Measurements from ENCODE around the gene SUPV3L1.
"Not testable (repeated sequence)": the region's sequence is repeated elsewhere in the genome, so short reads cannot be mapped to it uniquely, and the experiment has no call there.

The SUPV3L1 gene

DNA sequence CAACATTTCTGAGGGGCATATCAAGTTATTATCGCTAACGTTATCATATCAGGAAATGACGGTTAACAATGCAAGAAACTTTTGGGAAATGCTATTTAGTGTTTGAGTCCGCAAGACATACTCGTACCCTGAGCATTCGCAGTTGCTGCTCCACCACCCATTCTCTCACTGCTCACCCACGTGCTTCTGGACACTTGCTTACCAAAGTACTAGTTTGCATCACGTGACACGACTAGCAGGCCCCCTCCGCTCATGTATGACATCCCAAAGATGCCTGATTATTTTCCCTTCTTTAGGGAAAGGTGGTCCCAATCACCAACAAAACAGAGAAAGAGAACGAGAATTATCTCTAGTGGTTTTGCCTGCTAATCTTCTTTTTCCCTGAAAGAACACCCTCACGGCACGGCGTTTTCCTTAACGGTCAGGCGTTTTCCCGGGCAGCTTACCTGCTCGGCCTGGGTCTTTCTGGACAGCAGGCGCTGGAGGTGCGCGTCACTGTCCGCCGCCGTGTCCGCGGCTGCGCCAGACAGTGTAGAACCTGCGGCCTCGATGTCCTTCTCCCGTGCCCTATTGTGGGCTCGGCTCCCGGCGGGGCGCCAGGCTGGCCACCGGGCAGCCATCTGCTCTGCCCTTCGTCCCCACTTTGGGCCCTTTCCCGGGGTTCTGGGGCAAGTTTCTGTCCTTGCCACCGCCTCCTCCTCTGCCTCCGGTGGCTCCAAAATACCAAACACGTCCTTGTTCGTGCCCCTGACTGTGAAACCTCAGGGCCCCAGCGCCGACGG lies at the start of gene SUPV3L1:
TSS of gene SUPV3L1 (plus strand) at position 492 of the 782 bp plus-strand sequence. CDS start at position 550, 58 bp downstream.
- peak; percentile 93 for DNase-seq

- no peak for DNase-seq
Measured at GRCh38 chr10:69130251-69130650, 49.8 kb upstream of the SUPV3L1 start.

DNA sequence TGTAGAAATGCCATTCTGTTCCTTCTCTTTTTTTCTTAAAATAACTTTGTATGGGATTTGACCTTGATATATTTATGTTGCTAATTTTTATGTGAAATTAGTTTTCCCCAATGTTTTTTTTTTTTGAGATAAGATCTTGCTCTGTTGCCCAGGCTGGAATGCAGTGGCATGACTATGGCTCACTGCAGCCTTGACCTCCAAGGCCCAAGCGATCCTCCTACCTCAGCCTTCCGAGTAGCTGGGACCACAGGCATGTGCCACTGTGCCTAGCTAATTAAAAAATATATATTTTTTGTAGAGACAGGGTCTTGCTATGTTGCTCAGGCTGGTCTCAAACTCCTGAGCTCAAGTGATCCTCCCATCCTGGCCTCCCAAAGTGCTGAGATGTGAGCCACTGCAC lies 40.1 kb upstream of the SUPV3L1 start:
- DNase-seq: no peak

- no peak for DNase-seq
Measured at GRCh38 chr10:69141304-69141703, 38.7 kb upstream of the SUPV3L1 start.

- not testable (repeated sequence) for DNase-seq
Measured at GRCh38 chr10:69142074-69142473, 38.0 kb upstream of the SUPV3L1 start.

- DNase-seq: no peak
Measured at GRCh38 chr10:69142983-69143382, 37.1 kb upstream of the SUPV3L1 start.

- DNase-seq: no peak
Measured at GRCh38 chr10:69145329-69145728, 34.7 kb upstream of the SUPV3L1 start.

DNA sequence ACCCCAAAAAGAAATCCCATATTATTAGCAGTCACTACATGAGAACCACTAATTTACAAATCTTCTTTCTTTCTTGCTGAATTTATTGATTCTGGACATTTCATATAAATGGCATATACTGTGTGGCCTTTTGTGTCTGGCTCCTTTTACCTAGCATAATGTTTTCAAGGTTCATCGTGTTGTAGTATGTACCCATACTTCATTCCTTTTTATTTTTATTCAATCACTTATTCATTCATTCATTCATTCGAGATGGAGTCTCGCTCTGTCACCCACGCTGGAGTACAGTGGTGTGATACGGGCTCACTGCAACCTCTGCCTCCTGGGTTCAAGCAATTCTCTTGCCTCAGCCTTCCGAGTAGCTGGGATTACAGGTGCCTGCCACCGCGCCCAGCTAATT lies 34.2 kb upstream of the SUPV3L1 start:
- DNase-seq: no peak

DNA sequence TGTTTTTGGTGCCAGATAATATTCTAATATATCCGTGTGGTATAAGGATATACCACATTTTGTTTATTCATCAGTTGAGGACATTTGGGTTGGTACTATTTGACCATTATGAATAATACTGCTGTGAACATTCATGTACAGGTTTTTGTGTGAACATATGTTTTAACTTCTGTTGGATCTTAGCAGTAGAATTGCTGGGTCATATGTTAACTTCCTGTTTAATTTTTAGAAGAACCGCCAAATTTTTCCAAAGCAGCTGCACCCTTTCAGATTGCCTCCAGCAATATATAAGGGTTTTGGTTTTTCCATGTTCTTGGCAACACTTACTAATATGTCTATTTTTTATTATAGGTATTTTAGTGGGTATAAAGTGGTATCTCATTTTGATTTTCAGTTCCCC lies 33.3 kb upstream of the SUPV3L1 start:
- no peak for DNase-seq

GRCh38 chr10:69151984-69152383 lies 28.1 kb upstream of the SUPV3L1 start:
- no peak for DNase-seq

DNA sequence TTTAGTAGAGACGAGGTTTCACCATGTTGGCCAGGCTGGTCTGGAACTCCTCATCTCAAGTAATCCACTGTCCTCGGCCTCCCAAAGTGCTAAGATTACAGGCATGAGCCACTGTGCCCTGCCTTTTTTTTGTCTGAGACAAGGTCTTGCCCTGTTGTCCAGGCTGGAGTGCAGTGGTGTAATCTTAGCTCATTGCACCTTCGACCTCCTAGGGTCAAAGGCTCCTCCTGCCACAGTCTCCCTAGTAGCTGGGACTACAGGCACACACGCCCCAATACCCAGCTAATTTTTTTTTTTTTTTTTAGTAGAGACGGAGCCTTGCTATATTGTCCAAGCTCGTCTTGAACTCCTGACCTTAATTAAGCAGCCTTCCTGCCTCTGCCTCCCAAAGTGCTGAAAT lies 26.8 kb upstream of the SUPV3L1 start:
- no peak for DNase-seq

DNA sequence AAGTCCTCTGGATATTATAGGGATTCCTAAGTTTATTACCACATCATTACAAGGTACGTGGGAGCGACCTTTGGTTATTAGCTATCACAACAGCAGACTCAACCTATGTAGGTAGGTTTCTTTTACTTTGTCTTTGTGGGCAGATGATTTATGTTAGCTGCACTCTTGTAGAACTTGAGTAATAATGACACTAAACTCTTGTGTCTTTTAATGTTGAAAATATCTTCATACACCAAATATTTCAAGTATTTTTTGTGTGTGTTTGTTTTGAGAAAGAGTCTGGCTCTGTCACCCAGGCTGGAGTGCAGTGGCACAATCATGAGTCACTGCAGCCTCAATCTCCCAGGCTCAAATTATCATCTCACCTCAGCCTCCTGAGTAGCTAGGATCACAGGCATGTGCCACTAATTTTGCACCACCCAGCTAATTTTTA lies 19.2 kb upstream of the SUPV3L1 start:
- no peak for DNase-seq

- DNase-seq: no peak
Measured at GRCh38 chr10:69168493-69168892, 11.5 kb upstream of the SUPV3L1 start.

GRCh38 chr10:69172241-69172982 lies 7.6 kb upstream of the SUPV3L1 start:
- DNase-seq: no peak

- not testable (repeated sequence) for DNase-seq
Measured at GRCh38 chr10:69175326-69175725, 4.7 kb upstream of the SUPV3L1 start.

- DNase-seq: no peak
Measured at GRCh38 chr10:69176823-69177222, 3.2 kb upstream of the SUPV3L1 start.

GRCh38 chr10:69179089-69179742 lies 818 bp upstream of the SUPV3L1 start:
- DNase-seq: no peak

DNA sequence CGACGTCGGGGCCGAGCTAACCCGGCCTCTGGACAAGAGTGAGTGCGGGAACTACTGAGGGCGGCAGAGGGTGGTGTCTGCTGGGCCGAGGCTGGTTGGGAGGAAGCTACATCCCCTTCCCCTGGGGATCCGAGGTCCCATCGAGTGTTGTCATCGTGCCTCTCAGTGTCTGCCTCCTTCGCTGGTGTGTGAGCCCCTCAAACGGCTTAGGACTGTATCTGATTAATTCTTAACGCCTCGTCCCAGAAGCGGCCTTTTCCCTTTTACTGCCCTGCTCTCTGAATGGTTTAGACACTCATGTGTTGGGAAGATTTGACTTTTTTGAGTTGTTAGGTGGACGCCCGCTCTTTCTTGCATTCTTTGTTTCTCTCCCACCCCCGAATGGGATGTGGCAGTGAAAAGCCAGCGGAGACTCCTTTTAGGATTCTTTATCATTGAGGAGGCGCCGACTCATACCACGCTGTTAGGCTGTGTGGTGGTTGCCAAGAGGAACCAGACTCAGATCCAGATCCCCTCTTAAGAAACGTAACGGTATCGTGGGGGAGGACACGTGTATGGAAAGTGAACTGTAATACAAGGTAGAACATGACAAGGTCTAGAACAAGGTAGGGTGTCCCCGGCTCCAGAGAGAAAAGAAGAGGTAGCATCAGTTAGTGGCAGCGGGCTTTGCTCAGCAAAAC lies 631 bp downstream of the SUPV3L1 start:
- DNase-seq: no peak

DNA sequence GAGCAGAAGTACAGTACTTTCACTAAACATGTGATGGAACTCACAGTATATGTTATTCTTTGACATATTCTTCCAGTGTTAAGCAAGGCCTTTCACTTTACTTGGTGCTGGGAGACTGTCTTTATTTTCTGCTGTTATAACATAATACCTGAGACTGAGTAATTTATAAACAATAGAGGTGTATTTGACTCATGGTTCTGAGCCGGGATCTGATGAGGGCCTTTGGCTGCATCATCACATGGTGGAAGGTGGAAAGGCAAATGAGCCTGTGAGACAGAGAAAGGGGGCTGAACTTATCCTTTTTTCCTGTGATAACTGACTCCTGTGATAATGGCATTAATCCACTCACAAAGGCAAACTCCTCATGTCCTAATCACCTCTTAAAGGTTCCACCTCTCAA lies 1.4 kb downstream of the SUPV3L1 start:
- DNase-seq: no peak

- no peak for DNase-seq
Measured at GRCh38 chr10:69182005-69182404, 2.0 kb downstream of the SUPV3L1 start.

DNA sequence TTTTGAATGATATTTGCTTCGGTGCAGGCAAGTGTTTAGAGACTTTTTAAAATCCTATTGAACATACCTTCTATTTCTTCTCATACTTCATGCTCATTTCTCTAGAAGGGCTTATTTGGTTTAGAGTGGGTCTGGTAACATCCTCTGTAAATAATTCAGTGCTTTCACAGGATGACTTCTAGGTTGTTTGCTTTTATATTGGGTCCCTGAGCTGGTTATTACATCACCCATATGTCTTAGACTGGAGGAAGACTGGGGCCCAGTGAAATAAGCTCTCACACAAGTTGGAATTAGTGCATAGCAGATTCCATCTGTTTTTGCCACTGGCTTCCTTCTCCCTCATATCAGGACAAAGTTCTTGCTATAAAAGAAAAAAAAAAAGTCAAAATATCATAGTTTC lies 6.5 kb downstream of the SUPV3L1 start:
- DNase-seq: no peak

GRCh38 chr10:69201045-69201444 lies 21.0 kb downstream of the SUPV3L1 start:
- no peak for DNase-seq

GRCh38 chr10:69202332-69202731 lies 22.3 kb downstream of the SUPV3L1 start:
- no peak for DNase-seq

All from NCI-H2171 treated with DMSO at 0.1 percent for 48 hours (cell line).